HCT116 (cell line): Measurements from ENCODE around the gene HPF1. TPM values are rescaled to one million over a fixed set of nuclear protein-coding genes. Genes with fewer than 3 reads are reported as not detected.
"Not testable (repeated sequence)": the region's sequence is repeated elsewhere in the genome, so short reads cannot be mapped to it uniquely, and the experiment has no call there.

Source experiments
- ATAC-seq: fragments of 200-7000 bp; cut with Tn5 transposase; 2 replicates; pipeline ENCODE4 v1.9.1; 2020; ENCODE audit warnings: mild to moderate bottlenecking, moderate library complexity
- BruUV-seq: library from RNA; stranded (reverse); fragments of 400-500 nt; replicated peaks from 2 replicates; lab custom pipeline; 2021; lab: Mats Ljungman, UMichigan
- CTCF ChIA-PET: fragments of 300-600 bp; sonication (Branson Sonifier 250); formaldehyde crosslinking; loops from one replicate; lab custom pipeline; 2021; ENCODE audit warnings: antibody characterized with exemption; lab: Charles Lee
- POLR2A ChIA-PET: fragments of 300-600, 350-600 bp; sonication (Branson Sonifier 250); formaldehyde crosslinking; loops from one replicate; lab custom pipeline; 2021; ENCODE audit warnings: antibody characterized with exemption; lab: Charles Lee
- RAD21 ChIA-PET, 2 experiments: fragments of 300-600 bp; sonication (Branson Sonifier 250); formaldehyde crosslinking; loops; one replicate each; lab custom pipeline; 2023; ENCODE audit warnings: low total read pairs in 2 of 2; ENCODE audit not compliant: uncharacterized antibody in 2 of 2, unreplicated experiment in 2 of 2, low non-redundant PET in 1 of 2; lab: Charles Lee
- DNase-seq: peaks from one replicate; pipeline ENCODE4 v3.0.0-alpha.2; 2010; ENCODE audit warnings: low read depth, low spot score
- H2AFZ ChIP-seq: fragments of 200-600 bp; shearing (Covaris generic), sonication (generic); 2 replicates; pipeline ENCODE4 v1.6.1; 2017; ENCODE audit warnings: low read depth, mixed run types, mixed read lengths, antibody characterized with exemption, low read length; ENCODE audit not compliant: poor library complexity, severe bottlenecking
- H3K27ac ChIP-seq: 2 replicates; pipeline ENCODE4 v1.5.1; 2012; ENCODE audit warnings: low read depth, low read length
- H3K27me3 ChIP-seq: fragments of 200-600 bp; sonication (generic); 2 replicates; pipeline ENCODE4 v1.6.1; 2016; ENCODE audit warnings: mixed run types, low read length, mixed read lengths; ENCODE audit not compliant: insufficient read depth
- H3K36me3 ChIP-seq, 2 experiments: fragments of 200-500 bp in 1 of 2; fragments of 200-600 bp in 1 of 2; sonication (Bioruptor generic) in 1 of 2; sonication (generic) in 1 of 2; 2 replicates each; pipeline versions ENCODE4 v1.5.1 to v1.6.1; 2014 to 2016; ENCODE audit warnings: low read length in 2 of 2, inconsistent platforms in 1 of 2, mixed read lengths in 1 of 2, mixed run types in 1 of 2; ENCODE audit not compliant: insufficient read depth in 2 of 2, control insufficient read depth in 1 of 2
- H3K4me1 ChIP-seq, 2 experiments: fragments of 200-600 bp in 1 of 2; sonication (generic) in 1 of 2; 2 replicates each; pipeline versions ENCODE4 v1.5.1 to v1.6.1; 2012 to 2017; ENCODE audit warnings: low read length in 2 of 2, inconsistent platforms in 1 of 2, mild to moderate bottlenecking in 1 of 2, mixed read lengths in 1 of 2, mixed run types in 1 of 2, moderate library complexity in 1 of 2; ENCODE audit not compliant: insufficient read depth in 2 of 2, control insufficient read depth in 1 of 2
- H3K4me2 ChIP-seq: fragments of 200-600 bp; sonication (generic); 2 replicates; pipeline ENCODE4 v1.6.1; 2017; ENCODE audit warnings: mixed run types, low read length, mixed read lengths
- H3K4me3 ChIP-seq, 2 experiments: fragments of 200-600 bp in 1 of 2; sonication (generic) in 1 of 2; replicated peaks in 1 of 2; 2 replicates each; pipeline ENCODE4 v1.5.1; 2011 to 2016; ENCODE audit warnings: low read length in 2 of 2, control low read depth in 1 of 2, low read depth in 1 of 2, mild to moderate bottlenecking in 1 of 2, mixed read lengths in 1 of 2, mixed run types in 1 of 2
- H3K79me2 ChIP-seq: fragments of 200-600 bp; sonication (generic); 2 replicates; pipeline ENCODE4 v1.6.1; 2017; ENCODE audit warnings: mild to moderate bottlenecking, mixed run types, low read length, moderate library complexity, mixed read lengths; ENCODE audit not compliant: insufficient read depth
- H3K9ac ChIP-seq: fragments of 200-600 bp; sonication (generic); 2 replicates; pipeline ENCODE4 v1.6.1; 2016; ENCODE audit warnings: low read length, mixed read lengths
- H3K9me2 ChIP-seq: fragments of 200-600 bp; sonication (generic), shearing (Covaris generic); 2 replicates; pipeline ENCODE4 v1.6.1; 2017; ENCODE audit warnings: mixed run types, mild to moderate bottlenecking, moderate library complexity; ENCODE audit not compliant: insufficient read depth
- H3K9me3 ChIP-seq, 2 experiments: fragments of 200-500 bp in 1 of 2; fragments of 200-600 bp in 1 of 2; sonication (Bioruptor generic) in 1 of 2; sonication (generic) in 1 of 2; 2 replicates each; pipeline ENCODE4 v1.6.1; 2014 to 2017; ENCODE audit warnings: low read length in 2 of 2, mixed read lengths in 2 of 2, inconsistent platforms in 1 of 2, low read depth in 1 of 2, mild to moderate bottlenecking in 1 of 2, mixed run types in 1 of 2, moderate library complexity in 1 of 2; ENCODE audit not compliant: control insufficient read depth in 1 of 2, insufficient read depth in 1 of 2
- H4K20me1 ChIP-seq: fragments of 200-600 bp; sonication (generic), shearing (Covaris generic); 2 replicates; pipeline ENCODE4 v1.6.1; 2017; ENCODE audit warnings: mixed run types, mild to moderate bottlenecking, moderate library complexity; ENCODE audit not compliant: insufficient read depth
- CEBPB ChIP-seq: IDR thresholded peaks from 2 replicates; pipeline ENCODE4 v1.6.1; 2012; ENCODE audit warnings: low read depth
- CTCF ChIP-seq, 3 experiments: fragments of 200-600 bp in 1 of 3; sonication (generic) in 1 of 3; IDR thresholded peaks in 2 of 3; conservative IDR thresholded peaks in 1 of 3; 2 replicates each; pipeline ENCODE4 v1.5.1; 2012 to 2017; ENCODE audit warnings: low read depth in 2 of 3, low read length in 2 of 3, antibody characterized with exemption in 1 of 3, borderline replicate concordance in 1 of 3, control low read depth in 1 of 3, mild to moderate bottlenecking in 1 of 3, mixed read lengths in 1 of 3, mixed run types in 1 of 3, moderate library complexity in 1 of 3; ENCODE audit not compliant: insufficient read depth in 1 of 3
- EZH2phosphoT487 ChIP-seq: fragments of 200-600 bp; IDR thresholded peaks from 2 replicates; pipeline ENCODE4 v1.6.1; 2018; ENCODE audit warnings: antibody characterized with exemption, borderline replicate concordance
- SP1 ChIP-seq: IDR thresholded peaks from 2 replicates; pipeline ENCODE4 v1.6.1; 2012; ENCODE audit warnings: low read depth
- intact Hi-C: fragments of 100-400 bp; cut with micrococcal nuclease; formaldehyde crosslinking; loops from 2 replicates; pipeline ENCODE4 v1.10.0; 2022
- total RNA-seq: library from RNA; stranded (reverse); gene quantifications from one replicate; pipeline ENCODE4 v1.2.1, GENCODE V29; 2021; ENCODE audit not compliant: unreplicated experiment
- TF ChIP-seq, protein P1 (sequence below): IDR thresholded peaks from 2 replicates; pipeline ENCODE4 v1.6.1; 2011; ENCODE audit warnings: mild to moderate bottlenecking, low read length, moderate library complexity; ENCODE audit not compliant: insufficient replicate concordance; ENCODE audit errors: extremely low read depth

Gene HPF1
- total RNA-seq, 1 experiment from 2014 or later: 32.6 TPM

DNA sequence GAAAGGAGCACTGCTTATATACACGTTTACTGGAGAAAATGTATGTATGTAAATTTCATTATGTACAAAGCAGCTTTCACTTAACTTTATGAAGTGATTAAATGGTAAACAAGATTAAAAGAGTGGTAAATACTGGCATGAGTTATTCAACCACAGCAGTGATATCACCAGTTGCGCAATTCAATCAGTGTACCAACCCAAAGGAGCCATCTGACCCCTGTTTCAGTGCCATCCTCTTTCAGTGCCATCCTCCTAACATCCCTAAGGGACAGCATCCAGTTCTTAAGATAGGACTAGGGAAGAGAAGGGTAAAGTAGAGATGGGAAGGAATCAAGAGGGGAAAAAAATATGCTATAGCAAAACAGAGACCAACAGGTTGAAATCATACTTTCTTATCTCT lies 16.2 kb downstream of the HPF1 start:
- Histone ChIP-seq H3K9me2 (no peaks in the 10 kb centered on the region), H2AFZ (no peak overlapping the region), H3K79me2 (no peaks in the 10 kb centered on the region), H3K9ac (no peak overlapping the region), H3K36me3 (peaks cover 0 to 2% of the 10 kb centered on the region in 2 experiments; a peak in 3 of 4 replicates), H3K4me1 (peaks cover 0 to 10% of the 10 kb centered on the region in 2 experiments; a peak in 2 of 4 replicates), H4K20me1 (no peaks in the 10 kb centered on the region), H3K27me3 (no peaks in the 10 kb centered on the region), H3K27ac (no peak overlapping the region), H3K9me3 (no peaks in the 10 kb centered on the region), H3K4me3 (no peak overlapping the region), H3K4me2 (no peak overlapping the region)
- ChIA-PET CTCF (no interaction called here), POLR2A (no interaction called here), RAD21 (no interaction called here)
- no peak for TF ChIP-seq SP1
- peak; percentile 59; the same call in 1 of the 2 replicates for TF ChIP-seq CEBPB
- TF ChIP-seq EZH2phosphoT487: no peak
- no peak for TF ChIP-seq CTCF (IDR thresholded peaks at IDR 0.05 in 2 of 3, conservative IDR thresholded peaks at IDR 0.05 in 1 of 3; ENCODE audit: borderline replicate concordance in 1 of 3, insufficient read depth in 1 of 3, low read depth in 2 of 3, low read length in 2 of 3)
- TF ChIP-seq, protein P1, sequence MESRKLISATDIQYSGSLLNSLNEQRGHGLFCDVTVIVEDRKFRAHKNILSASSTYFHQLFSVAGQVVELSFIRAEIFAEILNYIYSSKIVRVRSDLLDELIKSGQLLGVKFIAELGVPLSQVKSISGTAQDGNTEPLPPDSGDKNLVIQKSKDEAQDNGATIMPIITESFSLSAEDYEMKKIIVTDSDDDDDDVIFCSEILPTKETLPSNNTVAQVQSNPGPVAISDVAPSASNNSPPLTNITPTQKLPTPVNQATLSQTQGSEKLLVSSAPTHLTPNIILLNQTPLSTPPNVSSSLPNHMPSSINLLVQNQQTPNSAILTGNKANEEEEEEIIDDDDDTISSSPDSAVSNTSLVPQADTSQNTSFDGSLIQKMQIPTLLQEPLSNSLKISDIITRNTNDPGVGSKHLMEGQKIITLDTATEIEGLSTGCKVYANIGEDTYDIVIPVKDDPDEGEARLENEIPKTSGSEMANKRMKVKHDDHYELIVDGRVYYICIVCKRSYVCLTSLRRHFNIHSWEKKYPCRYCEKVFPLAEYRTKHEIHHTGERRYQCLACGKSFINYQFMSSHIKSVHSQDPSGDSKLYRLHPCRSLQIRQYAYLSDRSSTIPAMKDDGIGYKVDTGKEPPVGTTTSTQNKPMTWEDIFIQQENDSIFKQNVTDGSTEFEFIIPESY: no peak
- no peak for DNase-seq
- TSS peak; percentile 16 for BruUV-seq
- intact Hi-C loops: no loop called here
- ATAC-seq: no peak

- H3K27ac ChIP-seq, H3K36me3 ChIP-seq, intact Hi-C loops, POLR2A ChIA-PET, DNase-seq, BruUV-seq, H3K4me2 ChIP-seq, H3K9me2 ChIP-seq, RAD21 ChIA-PET, H3K9me3 ChIP-seq, ATAC-seq, H3K4me3 ChIP-seq, H2AFZ ChIP-seq, CTCF ChIA-PET, H4K20me1 ChIP-seq, H3K4me1 ChIP-seq, H3K9ac ChIP-seq, H3K79me2 ChIP-seq, H3K27me3 ChIP-seq: not testable (repeated sequence)
Observed at GRCh38 chr4:169738604-169739003, 19.1 kb downstream of the HPF1 start.
